ENCODE data around the gene CIAO1. TPM values are rescaled to one million over a fixed set of nuclear protein-coding genes. Genes with fewer than 3 reads are reported as not detected.
A peak's percentile ranks its signal among the peaks of the same experiment; 100 is the strongest.
"Not testable (repeated sequence)": the region's sequence is repeated elsewhere in the genome, so short reads cannot be mapped to it uniquely, and the experiment has no call there.

CIAO1 gene
- total RNA-seq = 10 to 100 TPM; 77.0 to 79.7 TPM

GRCh38 chr2:96265840-96266679 lies at the start of gene CIAO1, which contains the start of gene TMEM127:
CIAO1 (plus strand) TSS chr2:96266225; CDS start chr2:96266351, 126 bp downstream.
TMEM127 (minus strand) TSS chr2:96265997; CDS start chr2:96265381, 616 bp downstream.
- peak within 1 kb of the TSS; percentile 96 to 97 for H3K27ac ChIP-seq
- DNase-seq (ENCODE audit: low spot score) = peak; percentile 99
- peaks cover 40% of the 10 kb centered on the region for H3K36me3 ChIP-seq
- peak within 1 kb of the TSS; percentile 97 to 98 for H3K4me3 ChIP-seq
- H3K9me3 ChIP-seq = no peaks in the 10 kb centered on the region
- no peak for TF ChIP-seq CTCF (IDR thresholded peaks at IDR 0.05)
- H3K4me1 ChIP-seq = peaks cover 2 to 56% of the 10 kb centered on the region in 2 donors
- no peaks in the 10 kb centered on the region for H3K27me3 ChIP-seq

DNA sequence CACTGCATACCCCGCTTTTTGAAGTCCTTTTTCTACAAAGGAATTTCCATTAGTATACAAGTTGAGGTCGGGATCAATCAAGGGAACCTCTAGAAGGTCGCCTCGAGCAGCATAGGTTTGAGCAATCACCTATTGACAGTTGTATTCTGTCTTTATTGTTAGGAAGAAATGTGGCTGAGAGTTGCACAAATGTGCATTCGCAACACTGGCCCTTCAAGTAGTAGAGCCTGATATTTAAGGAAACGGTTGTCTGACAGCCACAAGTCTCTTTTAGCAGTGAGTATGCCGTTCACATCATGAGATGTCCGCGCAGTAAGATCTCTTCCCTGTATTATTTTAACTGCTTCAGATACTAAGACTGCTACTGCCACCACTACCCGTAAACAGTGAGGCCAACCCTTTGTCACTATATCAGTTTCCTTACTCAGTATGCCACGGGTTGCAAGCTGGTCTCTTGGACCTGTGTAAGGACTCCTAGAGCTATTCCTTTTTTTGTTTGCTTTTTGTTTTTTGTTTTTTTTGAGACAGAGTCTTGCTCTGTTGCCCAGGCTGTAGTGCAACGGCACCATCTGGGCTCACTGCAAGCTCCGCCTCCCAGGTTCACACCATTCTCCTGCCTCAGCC lies 47.4 kb upstream of the CIAO1 start:
- no peak for TF ChIP-seq CTCF (IDR thresholded peaks at IDR 0.05)
- H3K36me3 ChIP-seq = no peaks in the 10 kb centered on the region
- no peak for DNase-seq (ENCODE audit: low spot score)
- no peak overlapping the region for H3K4me3 ChIP-seq
- no peaks in the 10 kb centered on the region for H3K9me3 ChIP-seq
- H3K4me1 ChIP-seq = no peaks in the 10 kb centered on the region
- H3K27me3 ChIP-seq = no peaks in the 10 kb centered on the region
- no peak overlapping the region for H3K27ac ChIP-seq

DNA sequence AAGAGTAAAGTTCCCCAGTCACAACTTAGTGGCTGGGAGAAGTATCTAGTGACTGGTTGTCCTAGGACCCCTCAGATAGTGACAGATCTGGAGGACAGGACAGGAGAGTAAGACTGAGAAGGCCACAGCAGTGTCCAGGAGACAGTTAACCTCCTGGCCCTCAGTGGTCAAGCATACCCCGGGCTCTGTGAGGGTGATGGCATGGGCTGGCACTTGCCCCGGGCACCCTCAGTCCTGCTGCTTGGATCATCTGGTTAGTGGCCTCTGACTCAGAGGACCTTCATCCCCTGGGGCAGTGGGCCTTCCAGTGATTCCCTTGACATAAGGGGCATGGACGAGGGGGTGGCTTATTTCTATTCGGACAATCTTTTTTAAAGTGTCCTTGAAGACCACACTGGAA lies 46.1 kb upstream of the CIAO1 start:
- H3K27ac ChIP-seq, H3K4me3 ChIP-seq: not testable (repeated sequence)

DNA sequence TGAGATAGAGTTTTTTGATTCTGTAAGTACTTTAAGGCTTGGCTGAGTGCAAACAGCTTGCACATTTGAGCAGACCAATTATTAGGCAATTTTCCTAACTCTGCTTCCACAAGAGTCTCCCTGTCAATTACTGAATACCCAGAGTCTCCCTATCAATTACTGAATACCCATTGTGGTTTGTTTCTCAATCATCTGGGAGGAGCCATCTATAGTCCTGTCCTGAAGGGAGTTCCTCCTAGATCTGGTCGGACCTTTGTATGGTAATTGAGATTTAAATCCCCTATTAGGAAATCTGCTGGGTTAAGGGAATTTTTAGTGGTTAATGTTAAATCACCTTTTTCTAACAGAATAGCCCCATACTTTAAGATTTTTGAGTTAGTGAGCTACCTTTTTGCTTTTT lies 44.9 kb upstream of the CIAO1 start:
- not testable (repeated sequence) for H3K9me3 ChIP-seq; H3K4me1 ChIP-seq; H3K36me3 ChIP-seq; H3K27ac ChIP-seq; H3K4me3 ChIP-seq; DNase-seq (ENCODE audit: low spot score); H3K27me3 ChIP-seq

More for the DNA sequence above, 46.1 kb upstream of the CIAO1 start:
- not testable (repeated sequence) for DNase-seq (ENCODE audit: low spot score); H3K27me3 ChIP-seq; H3K36me3 ChIP-seq; H3K9me3 ChIP-seq; H3K4me1 ChIP-seq

DNA sequence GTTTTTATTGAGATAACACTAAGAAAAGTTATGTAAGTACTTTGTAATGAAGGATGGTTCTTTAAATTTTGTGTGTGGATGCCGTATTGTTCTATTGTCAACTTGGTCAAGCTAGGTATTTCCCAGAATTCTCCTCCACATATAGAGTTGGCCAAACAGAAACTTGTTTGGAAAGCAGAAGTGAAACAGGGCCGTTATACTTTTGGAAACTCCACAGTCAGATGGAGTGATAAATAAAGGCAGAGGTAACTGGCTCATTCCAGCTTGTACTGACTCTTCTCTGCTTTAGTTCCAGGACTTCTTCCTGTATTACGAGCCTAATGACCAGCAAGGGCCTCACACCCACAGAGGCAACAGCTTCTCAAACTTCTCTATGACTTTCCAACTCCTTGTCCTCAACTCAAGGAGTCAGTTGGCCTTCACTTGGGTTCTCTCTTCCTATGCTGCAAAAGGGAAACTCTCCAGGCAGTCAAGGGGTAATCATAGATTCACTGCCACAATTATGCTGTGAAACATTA lies 41.0 kb upstream of the CIAO1 start:
- no peak for TF ChIP-seq CTCF (IDR thresholded peaks at IDR 0.05)
- Histone ChIP-seq H3K27me3 (no peaks in the 10 kb centered on the region), H3K27ac (no peak overlapping the region)

DNA sequence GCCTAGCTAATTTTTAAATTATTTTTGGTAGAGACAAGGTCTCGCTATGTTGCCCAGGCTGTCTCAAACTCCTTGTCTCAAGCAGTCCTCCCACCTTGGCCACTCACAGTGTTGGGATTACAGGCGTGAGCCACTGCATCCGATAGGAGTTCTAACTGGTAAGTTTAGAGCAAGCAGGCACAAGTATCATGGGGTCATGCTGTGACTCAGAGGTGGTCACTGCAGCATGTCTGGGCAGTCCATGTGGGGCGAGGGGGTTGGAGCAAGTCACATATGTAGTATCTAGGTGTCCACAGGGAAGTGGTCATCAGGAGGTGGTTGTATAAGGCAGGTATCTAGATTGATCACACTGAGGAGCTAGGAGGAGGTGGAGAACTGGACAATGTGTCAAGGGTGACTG lies 34.7 kb upstream of the CIAO1 start:
- no peaks in the 10 kb centered on the region for H3K36me3 ChIP-seq
- H3K27me3 ChIP-seq = no peaks in the 10 kb centered on the region
- H3K9me3 ChIP-seq = no peaks in the 10 kb centered on the region
- no peaks in the 10 kb centered on the region for H3K4me1 ChIP-seq
- H3K27ac ChIP-seq = no peak overlapping the region
- H3K4me3 ChIP-seq = no peak overlapping the region
- no peak for TF ChIP-seq CTCF (IDR thresholded peaks at IDR 0.05)
- no peak for DNase-seq (ENCODE audit: low spot score)

More for the DNA sequence above, 41.0 kb upstream of the CIAO1 start:
- no peak for DNase-seq (ENCODE audit: low spot score)
- Histone ChIP-seq H3K4me1 (no peaks in the 10 kb centered on the region), H3K4me3 (no peak overlapping the region), H3K9me3 (no peaks in the 10 kb centered on the region), H3K36me3 (no peaks in the 10 kb centered on the region)
